Measurements from ENCODE around the gene CCDC172. TPM values are rescaled to one million over a fixed set of nuclear protein-coding genes. Genes with fewer than 3 reads are reported as not detected.

CCDC172 gene
- total RNA-seq, 4 donors from 2014 or later, result not detected

DNA sequence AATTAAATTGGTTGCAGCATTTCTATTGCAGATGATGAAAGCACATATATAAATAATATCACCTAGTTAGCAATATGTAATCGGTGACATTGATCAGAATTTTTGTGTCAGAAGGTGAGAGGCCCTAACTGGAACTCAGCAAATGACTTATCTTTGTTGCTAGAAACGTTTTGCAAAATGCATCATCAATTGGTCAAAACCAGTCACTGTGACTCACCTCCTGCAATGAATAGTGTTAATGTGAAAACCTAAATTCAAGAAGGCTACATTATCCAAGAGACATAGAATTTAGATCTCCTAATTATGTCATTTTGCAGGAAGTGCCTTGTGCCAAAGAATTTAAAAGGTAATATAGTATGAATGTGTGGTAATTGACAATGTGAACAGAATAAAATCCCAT, 93.6 kb downstream of the CCDC172 start:
- 44 to 58% methylated on average over 2 of the region's 2 CpGs for WGBS, 2 donors
- Histone ChIP-seq H3K27ac (no peak overlapping the region), H3K27me3 (no peaks in the 10 kb centered on the region), H3K4me3 (no peak overlapping the region), H3K9me3 (no peaks in the 10 kb centered on the region), H3K4me1 (no peaks in the 10 kb centered on the region), H3K36me3 (no peaks in the 10 kb centered on the region)
- TF ChIP-seq POLR2A (IDR thresholded peaks at IDR 0.05), result no peak
- TF ChIP-seq, protein P1, sequence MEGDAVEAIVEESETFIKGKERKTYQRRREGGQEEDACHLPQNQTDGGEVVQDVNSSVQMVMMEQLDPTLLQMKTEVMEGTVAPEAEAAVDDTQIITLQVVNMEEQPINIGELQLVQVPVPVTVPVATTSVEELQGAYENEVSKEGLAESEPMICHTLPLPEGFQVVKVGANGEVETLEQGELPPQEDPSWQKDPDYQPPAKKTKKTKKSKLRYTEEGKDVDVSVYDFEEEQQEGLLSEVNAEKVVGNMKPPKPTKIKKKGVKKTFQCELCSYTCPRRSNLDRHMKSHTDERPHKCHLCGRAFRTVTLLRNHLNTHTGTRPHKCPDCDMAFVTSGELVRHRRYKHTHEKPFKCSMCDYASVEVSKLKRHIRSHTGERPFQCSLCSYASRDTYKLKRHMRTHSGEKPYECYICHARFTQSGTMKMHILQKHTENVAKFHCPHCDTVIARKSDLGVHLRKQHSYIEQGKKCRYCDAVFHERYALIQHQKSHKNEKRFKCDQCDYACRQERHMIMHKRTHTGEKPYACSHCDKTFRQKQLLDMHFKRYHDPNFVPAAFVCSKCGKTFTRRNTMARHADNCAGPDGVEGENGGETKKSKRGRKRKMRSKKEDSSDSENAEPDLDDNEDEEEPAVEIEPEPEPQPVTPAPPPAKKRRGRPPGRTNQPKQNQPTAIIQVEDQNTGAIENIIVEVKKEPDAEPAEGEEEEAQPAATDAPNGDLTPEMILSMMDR (IDR thresholded peaks at IDR 0.05), result no peak
- DNase-seq, result no peak
- intact Hi-C loops (cut with DNase I), result no loop called here

GRCh38 chr10:116418389-116418788, 94.1 kb downstream of the CCDC172 start:
- 59 to 75% methylated on average over 1 of the region's 1 CpG for WGBS, 2 donors
- Histone ChIP-seq H3K4me1 (no peaks in the 10 kb centered on the region), H3K27me3 (no peaks in the 10 kb centered on the region), H3K27ac (no peak overlapping the region), H3K9me3 (no peaks in the 10 kb centered on the region), H3K36me3 (no peaks in the 10 kb centered on the region), H3K4me3 (no peak overlapping the region)
- intact Hi-C loops (cut with DNase I), result no loop called here
- TF ChIP-seq, protein P1 (IDR thresholded peaks at IDR 0.05), result no peak
- no peak for TF ChIP-seq POLR2A (IDR thresholded peaks at IDR 0.05)
- no peak for DNase-seq

- Histone ChIP-seq H3K27me3 (no peaks in the 10 kb centered on the region), H3K4me3 (no peak overlapping the region), H3K4me1 (no peaks in the 10 kb centered on the region), H3K27ac (no peak overlapping the region), H3K9me3 (no peaks in the 10 kb centered on the region), H3K36me3 (no peaks in the 10 kb centered on the region)
- intact Hi-C loops (cut with DNase I), result no loop called here
- 78 to 79% methylated on average over 1 of the region's 1 CpG for WGBS, 2 donors
- DNase-seq, result no peak
- TF ChIP-seq, protein P1 (IDR thresholded peaks at IDR 0.05), result no peak
- TF ChIP-seq POLR2A (IDR thresholded peaks at IDR 0.05), result no peak
Observed at GRCh38 chr10:116421815-116422214, 97.6 kb downstream of the CCDC172 start.

GRCh38 chr10:116427671-116428070, 103.4 kb downstream of the CCDC172 start, which contains the start of gene PNLIPRP3:
TSS of gene PNLIPRP3 (plus strand) at chr10:116427847. CDS start at chr10:116428013, 166 bp downstream.
- no peak within 1 kb of the TSS for H3K4me3 ChIP-seq

DNA sequence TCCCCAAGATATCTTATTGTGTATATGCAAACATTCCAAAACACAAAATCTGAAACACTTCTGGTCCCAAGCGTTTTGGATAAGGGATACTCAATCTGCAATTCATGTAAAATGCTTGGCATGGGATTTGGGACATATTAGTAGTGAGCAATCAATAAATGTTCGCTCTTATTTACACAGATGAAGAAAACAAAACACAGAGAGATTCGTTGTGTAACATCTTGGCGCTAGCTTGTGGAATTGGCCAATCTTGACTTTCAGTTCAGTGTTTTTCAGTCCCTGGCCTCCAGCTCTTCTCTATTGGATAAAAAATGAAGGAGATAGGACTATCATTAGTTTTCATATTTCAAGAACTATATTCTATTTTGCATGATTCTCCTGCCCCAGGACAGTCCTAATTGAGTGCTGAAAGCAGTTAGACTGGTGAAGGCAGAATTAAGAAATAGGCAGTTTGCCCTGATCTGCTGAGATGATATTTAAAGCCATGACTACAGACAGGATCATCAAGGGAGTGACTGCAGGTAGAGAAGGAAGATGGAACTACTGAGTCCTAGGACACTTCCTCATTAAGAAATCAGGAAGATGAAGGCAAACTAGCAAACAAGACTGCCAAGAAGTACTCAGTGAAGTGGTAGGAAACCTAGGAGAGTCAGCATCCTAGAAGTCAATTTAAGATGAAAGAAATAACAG, 105.2 kb downstream of the CCDC172 start:
- DNase-seq, result no peak

More at GRCh38 chr10:116427671-116428070, 103.4 kb downstream of the CCDC172 start, which contains the start of gene PNLIPRP3:
- Histone ChIP-seq H3K36me3 (no peaks in the 10 kb centered on the region), H3K9me3 (no peaks in the 10 kb centered on the region), H3K4me1 (no peaks in the 10 kb centered on the region), H3K27ac (no peak within 1 kb of the TSS), H3K27me3 (no peaks in the 10 kb centered on the region)
- TF ChIP-seq, protein P1 (IDR thresholded peaks at IDR 0.05), result no peak
- no peak for TF ChIP-seq POLR2A (IDR thresholded peaks at IDR 0.05)
- intact Hi-C loops (cut with DNase I), result no loop called here
- DNase-seq, result no peak
- 39 to 42% methylated on average over 2 of the region's 2 CpGs for WGBS, 2 donors

More for the DNA sequence above, 105.2 kb downstream of the CCDC172 start:
- intact Hi-C loops (cut with DNase I), result no loop called here
- no peaks in the 10 kb centered on the region for H3K9me3 ChIP-seq
- H3K27me3 ChIP-seq, result no peaks in the 10 kb centered on the region
- H3K27ac ChIP-seq, result no peak overlapping the region
- H3K4me1 ChIP-seq, result no peaks in the 10 kb centered on the region
- WGBS, 2 donors, result 51 to 52% methylated on average over 4 of the region's 4 CpGs
- no peak overlapping the region for H3K4me3 ChIP-seq
- no peaks in the 10 kb centered on the region for H3K36me3 ChIP-seq
- TF ChIP-seq, protein P1 (IDR thresholded peaks at IDR 0.05), result no peak
- no peak for TF ChIP-seq POLR2A (IDR thresholded peaks at IDR 0.05)

Small RNA genes lying within 50 kb of the gene (small RNA-seq; reads per million reads assigned to genes)
- 0 reads per million in 4 donors for gene SNRPGP6

Other genes starting within 250 kb of the CCDC172 start
- gene GFRA1, start 51.2 kb upstream of the CCDC172 start, total RNA-seq, result 10 to 100 TPM in 1 of 4 donors, 1 to 10 TPM in 3; 1.0 to 79.9 (median 4.2) TPM
- 1 to 10 TPM in 3 of 4 donors, under 1 TPM in 1; 0.38 to 2.4 (median 1.7) TPM for gene PNLIPRP3, start 103.4 kb downstream of the CCDC172 start, total RNA-seq
- not detected for gene PNLIP, start 221.5 kb downstream of the CCDC172 start, total RNA-seq

Measured in esophagus squamous epithelium (tissue), 5 donors.